GM06990 (cell line): ENCODE measurements around the gene NKIRAS2.

ENCODE experiments used
- DNase-seq: peaks from one replicate; pipeline ENCODE4 v3.0.0-alpha.2; 2011; ENCODE audit not compliant: insufficient read length; ENCODE audit errors: extremely low read depth
- H3K27me3 ChIP-seq: replicated peaks from 2 replicates; pipeline ENCODE4 v1.6.0; 2011; ENCODE audit warnings: low read length; ENCODE audit not compliant: control insufficient read depth, insufficient read depth
- H3K36me3 ChIP-seq: 2 replicates; pipeline ENCODE4 v1.5.1; 2011; ENCODE audit warnings: low read length; ENCODE audit not compliant: control insufficient read depth, insufficient read depth
- H3K4me3 ChIP-seq: replicated peaks from 2 replicates; pipeline ENCODE4 v1.5.1; 2011; ENCODE audit warnings: low read depth, mild to moderate bottlenecking, control low read depth, low read length
- TF ChIP-seq, protein P1 (sequence below): IDR thresholded peaks from 2 replicates; pipeline ENCODE4 v1.5.1; 2011; ENCODE audit warnings: low read length, control low read depth, mild to moderate bottlenecking, inconsistent platforms; ENCODE audit not compliant: insufficient read depth, poor library complexity, severe bottlenecking

The NKIRAS2 gene

DNA sequence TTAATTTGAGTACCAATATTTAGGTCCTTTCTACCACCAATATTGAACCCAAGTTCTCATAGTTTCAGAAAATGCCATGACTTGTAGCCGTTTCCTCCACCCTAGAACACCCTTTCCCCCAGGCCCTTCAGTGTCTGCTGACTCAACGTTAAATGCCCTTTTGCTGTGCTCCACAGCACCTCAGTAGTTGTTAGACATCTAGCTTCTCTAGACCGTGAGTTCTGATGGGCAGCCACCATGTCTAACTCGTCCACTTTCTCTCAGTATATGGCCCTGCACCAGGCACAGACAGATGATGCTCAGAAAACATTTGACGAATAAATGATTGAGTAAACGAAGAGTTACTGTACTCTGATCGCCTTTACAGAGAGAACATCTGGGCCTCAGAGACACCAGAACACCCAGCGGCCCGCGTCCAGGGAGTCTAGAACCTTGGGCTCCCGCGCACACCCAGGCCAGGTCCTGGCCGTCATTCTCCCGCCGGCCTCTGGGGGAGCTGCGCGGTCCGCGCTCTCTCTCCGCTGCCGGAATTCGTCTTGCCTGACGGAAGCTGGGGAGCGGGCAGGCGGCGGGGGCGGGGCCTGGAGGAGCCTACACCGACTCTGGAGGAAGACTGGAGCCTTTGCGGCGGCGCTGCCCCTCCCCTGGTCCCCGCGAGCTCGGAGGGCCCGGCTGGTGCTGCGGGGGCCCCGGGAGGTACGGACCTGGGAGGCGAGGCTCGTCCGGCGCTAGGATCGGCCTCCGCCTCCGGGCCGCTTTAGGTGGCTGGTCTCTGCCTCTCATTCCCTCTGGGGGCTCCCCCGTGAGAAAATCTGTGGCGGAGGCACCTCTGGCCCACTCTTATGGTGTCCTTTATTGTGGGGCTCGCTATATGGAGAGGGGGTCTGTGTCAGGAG, at the start of gene NKIRAS2:
Gene NKIRAS2, plus strand, starts transcription at position 582 of the 896 bp plus-strand sequence. CDS start 1,488 bp downstream, outside the sequence.
- peak within 1 kb of the TSS; percentile 92 for H3K4me3 ChIP-seq
- no peaks in the 10 kb centered on the region for H3K27me3 ChIP-seq
- TF ChIP-seq, protein P1, sequence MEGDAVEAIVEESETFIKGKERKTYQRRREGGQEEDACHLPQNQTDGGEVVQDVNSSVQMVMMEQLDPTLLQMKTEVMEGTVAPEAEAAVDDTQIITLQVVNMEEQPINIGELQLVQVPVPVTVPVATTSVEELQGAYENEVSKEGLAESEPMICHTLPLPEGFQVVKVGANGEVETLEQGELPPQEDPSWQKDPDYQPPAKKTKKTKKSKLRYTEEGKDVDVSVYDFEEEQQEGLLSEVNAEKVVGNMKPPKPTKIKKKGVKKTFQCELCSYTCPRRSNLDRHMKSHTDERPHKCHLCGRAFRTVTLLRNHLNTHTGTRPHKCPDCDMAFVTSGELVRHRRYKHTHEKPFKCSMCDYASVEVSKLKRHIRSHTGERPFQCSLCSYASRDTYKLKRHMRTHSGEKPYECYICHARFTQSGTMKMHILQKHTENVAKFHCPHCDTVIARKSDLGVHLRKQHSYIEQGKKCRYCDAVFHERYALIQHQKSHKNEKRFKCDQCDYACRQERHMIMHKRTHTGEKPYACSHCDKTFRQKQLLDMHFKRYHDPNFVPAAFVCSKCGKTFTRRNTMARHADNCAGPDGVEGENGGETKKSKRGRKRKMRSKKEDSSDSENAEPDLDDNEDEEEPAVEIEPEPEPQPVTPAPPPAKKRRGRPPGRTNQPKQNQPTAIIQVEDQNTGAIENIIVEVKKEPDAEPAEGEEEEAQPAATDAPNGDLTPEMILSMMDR: peak; percentile 97
- peaks cover 14% of the 10 kb centered on the region for H3K36me3 ChIP-seq
- peak; percentile 93 for DNase-seq

DNA sequence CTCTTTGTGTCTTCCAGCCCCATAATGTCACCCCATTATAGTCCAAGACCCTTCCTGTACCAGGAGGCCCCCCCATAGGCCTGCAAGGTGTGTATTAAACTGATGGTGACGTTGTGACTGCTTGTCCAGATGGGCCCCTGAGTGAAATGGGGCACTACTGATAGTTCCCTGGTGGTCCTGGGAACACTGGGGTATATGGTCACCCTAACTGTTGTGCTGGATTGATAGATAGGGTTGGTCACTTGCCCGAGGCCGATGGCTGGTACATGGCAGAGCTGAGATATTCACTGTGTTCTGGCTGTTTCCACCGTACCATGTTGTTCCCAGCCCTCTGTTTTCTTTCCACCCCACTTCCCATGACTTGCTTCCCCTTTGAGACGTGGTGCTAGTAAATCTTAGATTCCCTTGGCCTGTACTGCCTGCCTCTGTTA, 49.0 kb upstream of the NKIRAS2 start:
- no peak overlapping the region for H3K4me3 ChIP-seq
- DNase-seq: no peak
- H3K27me3 ChIP-seq: no peaks in the 10 kb centered on the region
- TF ChIP-seq, protein P1: no peak
- H3K36me3 ChIP-seq: peaks cover 40% of the 10 kb centered on the region

DNA sequence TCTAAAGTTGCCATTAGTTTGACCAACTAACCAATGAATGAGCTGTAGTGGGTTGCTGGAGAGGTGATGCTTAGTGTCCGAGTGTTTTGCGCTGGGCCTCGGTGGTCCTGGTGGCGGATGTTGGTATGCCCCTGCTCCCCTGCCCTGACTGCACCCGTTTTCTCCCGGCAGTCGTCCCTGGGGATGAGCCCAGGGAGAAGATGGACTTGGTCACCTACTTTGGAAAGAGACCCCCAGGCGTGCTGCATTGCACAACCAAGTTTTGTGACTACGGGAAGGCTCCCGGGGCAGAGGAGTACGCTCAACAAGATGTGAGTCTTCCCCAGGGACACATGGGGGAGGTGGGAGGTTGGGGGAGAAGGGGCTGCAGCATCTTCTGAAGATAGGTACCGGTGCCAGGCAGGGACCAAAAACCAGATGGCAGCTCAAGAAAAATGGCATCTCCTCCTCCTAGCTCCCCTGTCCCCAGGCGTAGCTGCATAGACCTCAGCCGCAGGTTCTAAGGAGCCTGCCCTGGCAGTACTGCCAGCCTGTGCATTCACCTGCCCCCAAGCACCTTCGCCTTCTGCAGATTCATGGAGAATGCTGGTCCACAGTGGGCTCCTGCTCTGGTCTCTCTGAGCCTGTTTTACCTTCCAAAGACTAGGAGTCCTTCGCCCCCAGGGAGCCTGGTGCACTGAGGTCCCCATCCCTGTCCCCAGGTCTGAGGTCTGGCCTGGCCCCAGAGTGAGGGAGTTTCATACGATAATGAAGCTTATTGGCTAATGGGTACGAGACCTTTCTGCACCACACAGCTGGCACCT, 48.0 kb upstream of the NKIRAS2 start:
- Histone ChIP-seq H3K36me3 (peaks cover 47% of the 10 kb centered on the region), H3K4me3 (no peak overlapping the region)
- DNase-seq: no peak

DNA sequence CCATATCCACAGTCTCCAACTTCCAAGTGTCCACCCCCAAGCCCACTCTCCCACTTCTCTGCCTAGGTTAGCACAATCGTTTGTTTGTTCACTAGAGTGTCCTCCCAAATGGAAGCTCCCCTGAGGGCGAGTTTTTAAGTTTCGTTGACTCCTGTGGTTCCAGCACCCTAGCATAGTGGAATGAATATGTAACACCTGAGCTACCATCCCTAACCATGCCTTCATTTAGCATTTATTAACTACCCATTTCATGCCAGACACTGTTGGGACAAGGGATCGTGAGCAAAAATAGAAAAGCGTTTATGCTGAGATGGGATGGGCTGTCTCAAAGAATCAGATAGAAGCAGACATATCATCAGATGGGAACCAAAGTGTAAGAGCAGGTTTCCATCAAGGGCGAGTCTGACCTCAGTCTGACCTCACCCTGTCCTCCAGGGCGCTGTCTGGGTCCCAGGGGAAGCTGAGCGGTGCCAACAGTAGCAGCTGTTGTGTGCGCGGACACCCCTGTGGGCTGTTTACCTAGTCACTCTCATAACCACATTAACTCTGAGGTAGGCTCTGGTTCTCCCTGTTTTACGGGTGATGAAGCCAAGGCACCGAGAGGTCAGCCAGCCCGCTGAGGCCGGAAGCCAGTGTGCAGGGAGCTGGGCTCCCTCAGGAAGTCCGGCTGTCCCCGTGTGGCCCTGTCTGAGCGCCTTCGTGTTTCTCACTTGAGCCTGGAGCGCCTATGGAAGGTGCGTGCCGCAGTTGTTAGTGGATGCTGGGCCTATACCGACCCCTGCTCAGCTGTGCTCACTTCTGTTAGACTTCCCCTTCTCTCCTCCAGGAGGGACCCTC, 47.1 kb upstream of the NKIRAS2 start:
- Histone ChIP-seq H3K4me3 (no peak overlapping the region), H3K36me3 (peaks cover 49% of the 10 kb centered on the region)
- TF ChIP-seq, protein P1: no peak

More for the DNA sequence above, 48.0 kb upstream of the NKIRAS2 start:
- TF ChIP-seq, protein P1: no peak
- H3K27me3 ChIP-seq: no peaks in the 10 kb centered on the region

DNA sequence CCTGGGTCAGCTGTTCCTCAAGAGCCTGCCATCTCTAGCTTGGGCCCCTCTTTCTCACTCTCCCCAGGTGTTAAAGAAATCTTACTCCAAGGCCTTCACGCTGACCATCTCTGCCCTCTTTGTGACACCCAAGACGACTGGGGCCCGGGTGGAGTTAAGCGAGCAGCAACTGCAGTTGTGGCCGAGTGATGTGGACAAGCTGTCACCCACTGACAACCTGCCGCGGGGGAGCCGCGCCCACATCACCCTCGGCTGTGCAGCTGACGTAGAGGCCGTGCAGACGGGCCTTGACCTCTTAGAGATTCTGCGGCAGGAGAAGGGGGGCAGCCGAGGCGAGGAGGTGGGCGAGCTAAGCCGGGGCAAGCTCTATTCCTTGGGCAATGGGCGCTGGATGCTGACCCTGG, 46.5 kb upstream of the NKIRAS2 start:
- Histone ChIP-seq H3K27me3 (no peaks in the 10 kb centered on the region), H3K36me3 (peaks cover 50% of the 10 kb centered on the region), H3K4me3 (no peak overlapping the region)
- TF ChIP-seq, protein P1: no peak
- no peak for DNase-seq

More for the DNA sequence above, 47.1 kb upstream of the NKIRAS2 start:
- H3K27me3 ChIP-seq: no peaks in the 10 kb centered on the region
- no peak for DNase-seq
